ENCODE measurements around the gene SKI. TPM values are rescaled to one million over a fixed set of nuclear protein-coding genes. Genes with fewer than 3 reads are reported as not detected.

The SKI gene
- total and polyA plus RNA-seq, 7 experiments from 2014 or later: 0.61 to 278 (median 95.3) TPM

DNA sequence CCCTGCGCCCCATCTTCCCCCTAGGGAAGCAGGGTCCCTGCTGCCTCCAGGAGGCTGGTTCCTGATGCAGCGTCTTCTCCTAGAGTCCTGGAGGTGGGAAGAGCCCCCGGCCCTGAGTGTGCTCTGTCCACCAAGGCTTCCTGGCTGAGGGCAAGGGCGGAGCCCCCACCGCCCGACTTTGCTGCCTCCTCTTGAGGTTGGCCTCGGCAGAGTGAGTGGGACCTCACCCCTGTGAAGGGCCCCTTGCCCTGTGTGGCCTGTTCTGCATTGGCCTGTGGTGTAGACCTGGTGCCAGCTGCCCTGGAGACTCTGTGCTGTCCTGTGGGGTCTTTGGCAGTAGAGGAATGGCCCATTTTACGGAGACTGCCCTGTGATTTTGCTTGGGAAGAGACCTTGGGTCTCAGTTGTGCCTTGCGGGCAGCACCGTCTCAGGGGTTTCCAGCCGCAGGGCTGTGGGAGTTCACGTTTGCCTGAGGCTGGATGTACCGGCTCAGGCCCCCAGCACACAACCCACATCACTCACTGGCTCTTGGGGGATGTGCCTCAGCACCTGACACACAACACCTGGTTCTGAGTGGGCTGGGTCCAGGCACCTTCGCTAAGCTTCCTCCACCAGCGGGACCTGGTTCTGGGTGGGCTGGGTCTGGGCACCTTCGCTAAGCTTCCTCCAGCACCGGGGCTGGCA lies 73.6 kb downstream of the SKI start:
- Mint-ChIP-seq H3K27me3 (no peaks in the 10 kb centered on the region), H3K4me3 (peak overlapping the region in 9 of 10 donors; percentile 79 to 89 (median 84)), H3K4me1 (peaks cover 8 to 65% (median 36%) of the 10 kb centered on the region in 7 donors), H3K9me3 (no peaks in the 10 kb centered on the region), H3K27ac (peak overlapping the region; percentile 91 to 99 (median 99)), H3K36me3 (peaks cover 0 to 26% (median under 1%) of the 10 kb centered on the region in 5 donors)
- intact Hi-C loops (cut with micrococcal nuclease): loop anchor here (1.0 to 5.0 kb wide), 11 partner anchors 10 to 384 kb away; partner anchors contain the start of genes CALML6 (in 1 of the 2), MORN1 (in 1 of the 2), RER1 (in 1 of the 2) and TMEM52 (in 1 of the 2)
- CTCF ChIA-PET: interaction anchor here (0.6 to 1.8 kb wide), 4 partner anchors 65 to 77 kb away, joined by 3 to 5 read pairs (median 4); no protein-coding TSS in a partner anchor
- H3K4me3 ChIP-seq (ENCODE audit: low read length): peak overlapping the region; percentile 51
- H3K27ac ChIP-seq (ENCODE audit: low read depth, low read length): peak overlapping the region; percentile 98
- H3K9me3 ChIP-seq (ENCODE audit: control insufficient read depth in 2 of 3, low read length in 3 of 3): no peaks in the 10 kb centered on the region
- peaks cover 36 to 48% of the 10 kb centered on the region in 2 donors for H3K4me1 ChIP-seq (ENCODE audit: control insufficient read depth in 2 of 2, insufficient read depth in 2 of 2, low read length in 2 of 2)
- ATAC-seq: no peak
- POLR2A ChIA-PET: interaction anchor here (0.7 to 5.0 kb wide), 8 partner anchors 12 to 102 kb away, joined by 3 to 45 read pairs (median 8); partner anchors contain the start of genes MORN1 and RER1
- peaks cover 0 to 43% (median 18%) of the 10 kb centered on the region in 3 experiments for H3K36me3 ChIP-seq (ENCODE audit: control insufficient read depth in 2 of 3, insufficient read depth in 3 of 3, low read length in 3 of 3)
- DNase-seq: peak in 1 of 9 donors; percentile 29
- no peaks in the 10 kb centered on the region for H3K27me3 ChIP-seq (ENCODE audit: control insufficient read depth in 2 of 2, insufficient read depth in 2 of 2, low read length in 2 of 2)

DNA sequence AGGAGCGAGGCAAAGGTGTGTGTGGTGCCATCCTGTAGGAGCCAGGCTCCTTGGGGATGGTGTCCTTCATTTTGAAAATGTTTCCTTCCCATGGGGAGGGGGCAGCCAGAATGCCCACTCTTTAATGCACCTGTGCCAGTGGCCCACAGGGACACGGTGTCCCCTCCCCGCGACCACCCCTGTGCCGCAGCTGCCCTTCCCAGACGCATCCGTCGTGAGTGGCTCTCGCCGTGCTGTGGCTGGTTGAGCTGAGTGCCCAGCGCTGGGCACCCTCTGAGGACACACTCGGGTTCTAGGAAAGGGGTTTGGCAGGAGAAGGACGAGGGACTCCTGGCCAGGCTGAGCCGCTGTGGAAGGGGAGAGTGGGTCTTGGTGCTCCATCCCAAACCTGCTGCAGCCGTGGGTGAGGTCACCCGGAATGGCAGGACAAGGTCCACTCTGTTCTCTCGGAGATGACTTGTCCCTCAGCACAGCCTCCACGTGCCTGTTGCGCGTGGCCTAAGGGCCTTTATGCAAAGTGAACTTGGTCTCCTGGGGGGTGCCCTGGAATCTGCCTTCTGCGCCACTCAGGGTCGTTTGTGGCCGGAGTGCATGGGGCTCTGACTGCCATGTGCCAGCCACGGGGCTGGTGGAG lies 74.3 kb downstream of the SKI start:
- CTCF ChIA-PET: interaction anchor here (1.2 to 1.8 kb wide), 2 partner anchors 71 kb away, joined by 3 to 5 read pairs; no protein-coding TSS in a partner anchor
- no peak for ATAC-seq
- peaks cover 36 to 43% of the 10 kb centered on the region in 2 donors for H3K4me1 ChIP-seq (ENCODE audit: control insufficient read depth in 2 of 2, insufficient read depth in 2 of 2, low read length in 2 of 2)
- Mint-ChIP-seq H3K27me3 (no peaks in the 10 kb centered on the region), H3K36me3 (peaks cover under 1 to 24% (median 4%) of the 10 kb centered on the region in 5 donors), H3K9me3 (no peaks in the 10 kb centered on the region), H3K27ac (peak overlapping the region in 8 of 9 donors; percentile 66 to 99 (median 99)), H3K4me1 (peaks cover 6 to 58% (median 35%) of the 10 kb centered on the region in 7 donors), H3K4me3 (peak overlapping the region in 4 of 10 donors; percentile 7 to 87 (median 56))
- POLR2A ChIA-PET: interaction anchor here (2.0 to 5.0 kb wide), 3 partner anchors 12 to 70 kb away, joined by 10 to 45 read pairs (median 37); no protein-coding TSS in a partner anchor
- no peaks in the 10 kb centered on the region for H3K9me3 ChIP-seq (ENCODE audit: control insufficient read depth in 2 of 3, low read length in 3 of 3)
- intact Hi-C loops (cut with micrococcal nuclease): loop anchor here in 1 of 2 donors (5.0 kb wide), 2 partner anchors 245 to 385 kb away; partner anchors contain the start of genes CALML6 and TMEM52
- H3K4me3 ChIP-seq (ENCODE audit: low read length): no peak overlapping the region
- H3K27ac ChIP-seq (ENCODE audit: low read depth, low read length): peak overlapping the region; percentile 98
- H3K27me3 ChIP-seq (ENCODE audit: control insufficient read depth in 2 of 2, insufficient read depth in 2 of 2, low read length in 2 of 2): no peaks in the 10 kb centered on the region
- H3K36me3 ChIP-seq (ENCODE audit: control insufficient read depth in 2 of 3, insufficient read depth in 3 of 3, low read length in 3 of 3): peaks cover 0 to 50% (median 18%) of the 10 kb centered on the region in 3 experiments
- no peak for DNase-seq

DNA sequence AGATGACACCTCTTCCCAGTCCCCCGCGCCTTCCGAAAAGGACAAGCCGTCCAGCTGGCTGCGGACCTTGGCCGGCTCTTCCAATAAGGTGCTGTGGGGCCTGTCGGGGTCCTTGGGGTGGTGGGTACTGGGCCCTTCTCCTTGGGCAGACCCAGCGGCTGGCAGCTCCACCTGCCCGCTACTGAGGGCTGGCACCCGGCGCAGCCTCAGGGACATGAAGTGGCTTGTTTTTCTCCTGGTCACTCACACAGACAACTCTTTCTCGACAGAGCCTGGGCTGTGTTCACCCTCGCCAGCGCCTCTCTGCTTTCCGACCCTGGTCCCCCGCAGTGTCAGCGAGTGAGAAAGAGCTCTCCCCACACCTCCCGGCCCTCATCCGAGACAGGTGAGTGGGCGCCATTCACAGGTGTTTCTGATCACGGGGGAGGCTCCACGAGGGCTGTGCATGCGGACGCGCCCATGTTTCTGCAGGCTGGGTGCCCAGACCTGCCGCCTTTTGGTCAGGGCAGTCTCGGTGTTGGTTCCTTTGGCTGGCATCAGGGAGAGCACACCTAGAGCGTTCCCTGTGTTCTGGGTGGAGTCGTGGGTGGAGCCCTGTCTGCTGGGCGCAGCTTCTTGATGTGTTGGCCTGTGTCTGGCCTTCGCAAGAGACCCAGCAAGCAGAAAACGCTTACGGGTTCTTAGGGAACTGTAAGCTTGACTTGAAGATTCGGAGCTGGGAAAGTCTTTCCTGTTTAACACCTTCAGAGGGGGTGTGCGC lies 75.1 kb downstream of the SKI start:
- Mint-ChIP-seq H3K9me3 (no peaks in the 10 kb centered on the region), H3K4me1 (peaks cover 13 to 50% (median 33%) of the 10 kb centered on the region in 7 donors), H3K27ac (peak overlapping the region; percentile 13 to 99 (median 99)), H3K27me3 (no peaks in the 10 kb centered on the region), H3K4me3 (peak overlapping the region in 2 of 10 donors; percentile 7 to 46), H3K36me3 (peaks cover 5 to 32% (median 12%) of the 10 kb centered on the region in 5 donors)
- Histone ChIP-seq H3K27me3 (ENCODE audit: control insufficient read depth in 2 of 2, insufficient read depth in 2 of 2, low read length in 2 of 2) (no peaks in the 10 kb centered on the region), H3K4me1 (ENCODE audit: control insufficient read depth in 2 of 2, insufficient read depth in 2 of 2, low read length in 2 of 2) (peaks cover 36 to 40% of the 10 kb centered on the region in 2 donors), H3K4me3 (ENCODE audit: low read length) (no peak overlapping the region), H3K36me3 (ENCODE audit: control insufficient read depth in 2 of 3, insufficient read depth in 3 of 3, low read length in 3 of 3) (peaks cover 0 to 57% (median 18%) of the 10 kb centered on the region in 3 experiments), H3K27ac (ENCODE audit: low read depth, low read length) (peak overlapping the region; percentile 98), H3K9me3 (ENCODE audit: control insufficient read depth in 2 of 3, low read length in 3 of 3) (no peaks in the 10 kb centered on the region)
- ChIA-PET CTCF (interaction anchor here (0.6 to 1.2 kb wide), 2 partner anchors 51 to 72 kb away, joined by 3 to 4 read pairs; no protein-coding TSS in a partner anchor), POLR2A (interaction anchor here (1.2 kb wide), 1 partner anchor 47 kb away, joined by 6 read pairs; no protein-coding TSS in a partner anchor)
- DNase-seq (no peak), ATAC-seq (no peak)
- intact Hi-C loops (cut with micrococcal nuclease): loop anchor here in 1 of 2 donors (5.0 kb wide), 2 partner anchors 244 to 386 kb away; partner anchors contain the start of genes CALML6 and TMEM52

DNA sequence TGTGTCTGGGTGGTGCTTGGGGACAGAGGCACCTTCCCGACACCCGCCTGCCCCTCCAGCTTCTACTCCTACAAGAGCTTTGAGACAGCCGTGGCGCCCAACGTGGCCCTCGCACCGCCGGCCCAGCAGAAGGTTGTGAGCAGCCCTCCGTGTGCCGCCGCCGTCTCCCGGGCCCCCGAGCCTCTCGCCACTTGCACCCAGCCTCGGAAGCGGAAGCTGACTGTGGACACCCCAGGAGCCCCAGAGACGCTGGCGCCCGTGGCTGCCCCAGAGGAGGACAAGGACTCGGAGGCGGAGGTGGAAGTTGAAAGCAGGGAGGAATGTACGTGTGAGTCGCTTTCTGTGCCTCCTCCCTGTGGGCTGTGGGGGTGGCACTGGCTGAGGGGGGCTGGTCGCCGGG lies 75.7 kb downstream of the SKI start:
- intact Hi-C loops (cut with micrococcal nuclease): loop anchor here in 1 of 2 donors (5.0 kb wide), 2 partner anchors 244 to 386 kb away; partner anchors contain the start of genes CALML6 and TMEM52
- ATAC-seq: no peak
- CTCF ChIA-PET: interaction anchor here (0.6 to 1.2 kb wide), 2 partner anchors 52 to 72 kb away, joined by 3 to 4 read pairs; no protein-coding TSS in a partner anchor
- Mint-ChIP-seq H3K27me3 (no peaks in the 10 kb centered on the region), H3K4me3 (no peak overlapping the region), H3K27ac (peak overlapping the region; percentile 13 to 99 (median 70)), H3K4me1 (peaks cover 16 to 44% (median 30%) of the 10 kb centered on the region in 7 donors), H3K36me3 (peaks cover 8 to 37% (median 15%) of the 10 kb centered on the region in 5 donors), H3K9me3 (no peaks in the 10 kb centered on the region)
- Histone ChIP-seq H3K4me3 (ENCODE audit: low read length) (no peak overlapping the region), H3K4me1 (ENCODE audit: control insufficient read depth in 2 of 2, insufficient read depth in 2 of 2, low read length in 2 of 2) (peaks cover 32 to 34% of the 10 kb centered on the region in 2 donors), H3K27ac (ENCODE audit: low read depth, low read length) (peak overlapping the region; percentile 98), H3K27me3 (ENCODE audit: control insufficient read depth in 2 of 2, insufficient read depth in 2 of 2, low read length in 2 of 2) (no peaks in the 10 kb centered on the region), H3K9me3 (ENCODE audit: control insufficient read depth in 2 of 3, low read length in 3 of 3) (no peaks in the 10 kb centered on the region), H3K36me3 (ENCODE audit: control insufficient read depth in 2 of 3, insufficient read depth in 3 of 3, low read length in 3 of 3) (peaks cover 0 to 63% (median 18%) of the 10 kb centered on the region in 3 experiments)
- no peak for DNase-seq
- POLR2A ChIA-PET: interaction anchor here (1.2 to 1.5 kb wide), 3 partner anchors 9 to 108 kb away, joined by 4 to 6 read pairs (median 4); no protein-coding TSS in a partner anchor

DNA sequence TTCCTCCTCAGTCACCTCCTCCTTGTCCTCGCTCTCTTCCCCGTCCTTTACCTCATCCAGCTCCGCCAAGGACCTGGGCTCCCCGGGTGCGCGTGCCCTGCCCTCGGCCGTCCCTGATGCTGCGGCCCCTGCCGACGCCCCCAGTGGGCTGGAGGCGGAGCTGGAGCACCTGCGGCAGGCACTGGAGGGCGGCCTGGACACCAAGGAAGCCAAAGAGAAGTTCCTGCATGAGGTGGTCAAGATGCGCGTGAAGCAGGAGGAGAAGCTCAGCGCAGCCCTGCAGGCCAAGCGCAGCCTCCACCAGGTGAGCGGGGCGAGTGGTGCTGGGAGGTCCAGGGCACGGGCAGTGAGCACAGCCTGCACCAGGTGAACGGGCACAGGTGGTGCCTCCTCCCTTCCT lies 76.2 kb downstream of the SKI start:
- peaks cover 27 to 29% of the 10 kb centered on the region in 2 donors for H3K4me1 ChIP-seq (ENCODE audit: control insufficient read depth in 2 of 2, insufficient read depth in 2 of 2, low read length in 2 of 2)
- no peak overlapping the region for H3K4me3 ChIP-seq (ENCODE audit: low read length)
- Mint-ChIP-seq H3K4me1 (peaks cover 15 to 39% (median 26%) of the 10 kb centered on the region in 7 donors), H3K36me3 (peaks cover 8 to 37% (median 15%) of the 10 kb centered on the region in 5 donors), H3K27me3 (no peaks in the 10 kb centered on the region), H3K27ac (peak overlapping the region in 2 of 9 donors; percentile 26 to 99), H3K4me3 (no peak overlapping the region), H3K9me3 (no peaks in the 10 kb centered on the region)
- DNase-seq: no peak
- ATAC-seq: no peak
- no peaks in the 10 kb centered on the region for H3K9me3 ChIP-seq (ENCODE audit: control insufficient read depth in 2 of 3, low read length in 3 of 3)
- CTCF ChIA-PET: no interaction called here
- H3K27me3 ChIP-seq (ENCODE audit: control insufficient read depth in 2 of 2, insufficient read depth in 2 of 2, low read length in 2 of 2): no peaks in the 10 kb centered on the region
- H3K27ac ChIP-seq (ENCODE audit: low read depth, low read length): peak overlapping the region; percentile 26
- POLR2A ChIA-PET: interaction anchor here (1.3 to 1.5 kb wide), 2 partner anchors 9 to 109 kb away, joined by 4 read pairs; no protein-coding TSS in a partner anchor
- intact Hi-C loops (cut with micrococcal nuclease): loop anchor here in 1 of 2 donors (5.0 kb wide), 2 partner anchors 243 to 387 kb away; partner anchors contain the start of genes CALML6 and TMEM52
- H3K36me3 ChIP-seq (ENCODE audit: control insufficient read depth in 2 of 3, insufficient read depth in 3 of 3, low read length in 3 of 3): peaks cover 0 to 66% (median 18%) of the 10 kb centered on the region in 3 experiments
